GM04503 (cell line): Measurements from ENCODE around the gene KMT2D.

Experiments
- DNase-seq: peaks from one replicate; pipeline ENCODE4 v3.0.0-alpha.2; 2012; ENCODE audit warnings: low read depth

Gene KMT2D

DNA sequence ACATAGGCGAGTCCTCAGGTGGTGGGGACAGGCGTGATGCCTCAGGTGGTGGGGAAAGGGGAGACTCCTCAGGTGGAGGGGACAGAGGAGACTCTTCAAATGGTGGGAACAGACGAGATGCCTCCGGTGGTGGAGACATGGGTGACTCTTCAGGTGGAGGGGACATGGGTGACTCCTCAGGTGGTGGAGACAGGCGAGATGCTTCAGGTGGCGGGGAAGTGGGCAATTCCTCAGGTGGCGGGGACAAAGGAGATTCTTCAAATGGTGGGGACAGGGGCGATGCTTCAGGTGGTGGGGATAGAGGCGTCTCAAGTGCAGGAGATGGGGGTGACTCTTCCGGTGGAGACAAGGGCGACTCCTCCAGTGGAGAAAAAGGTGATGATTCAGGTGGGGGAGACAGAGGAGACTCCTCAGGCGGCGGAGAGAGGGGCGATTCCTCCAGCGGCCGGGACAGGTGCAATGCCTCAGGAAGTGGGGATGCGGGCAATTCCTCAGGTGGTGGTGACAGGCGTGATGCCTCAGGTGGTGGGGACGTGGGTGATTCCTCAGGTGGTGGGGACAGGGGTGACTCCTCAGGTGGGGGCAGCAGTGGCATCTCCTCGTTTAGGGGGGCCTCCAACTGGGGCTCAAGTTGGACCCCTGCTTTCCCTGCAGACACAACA is 8.7 kb downstream of the KMT2D start:
- no peak for DNase-seq

DNA sequence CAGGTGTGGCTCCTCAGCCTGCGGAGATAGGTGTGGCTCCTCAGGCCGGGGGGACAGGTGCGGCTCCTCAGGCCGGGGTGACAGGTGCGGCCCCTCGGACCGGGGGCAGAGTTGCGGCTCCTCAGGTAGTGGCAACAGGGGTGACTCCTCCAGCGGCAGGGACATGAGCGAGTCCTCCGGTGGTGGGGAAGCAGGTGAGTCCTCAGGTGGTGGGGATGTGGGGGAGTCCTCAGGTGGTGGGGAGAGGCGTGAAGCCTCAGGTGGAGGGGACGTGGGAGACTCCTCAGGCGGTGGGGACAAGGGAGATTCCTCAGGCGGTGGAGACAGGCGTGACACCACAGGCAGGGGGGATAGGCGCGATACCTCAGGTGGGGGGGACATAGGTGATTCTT is 9.2 kb downstream of the KMT2D start:
- no peak for DNase-seq

DNA sequence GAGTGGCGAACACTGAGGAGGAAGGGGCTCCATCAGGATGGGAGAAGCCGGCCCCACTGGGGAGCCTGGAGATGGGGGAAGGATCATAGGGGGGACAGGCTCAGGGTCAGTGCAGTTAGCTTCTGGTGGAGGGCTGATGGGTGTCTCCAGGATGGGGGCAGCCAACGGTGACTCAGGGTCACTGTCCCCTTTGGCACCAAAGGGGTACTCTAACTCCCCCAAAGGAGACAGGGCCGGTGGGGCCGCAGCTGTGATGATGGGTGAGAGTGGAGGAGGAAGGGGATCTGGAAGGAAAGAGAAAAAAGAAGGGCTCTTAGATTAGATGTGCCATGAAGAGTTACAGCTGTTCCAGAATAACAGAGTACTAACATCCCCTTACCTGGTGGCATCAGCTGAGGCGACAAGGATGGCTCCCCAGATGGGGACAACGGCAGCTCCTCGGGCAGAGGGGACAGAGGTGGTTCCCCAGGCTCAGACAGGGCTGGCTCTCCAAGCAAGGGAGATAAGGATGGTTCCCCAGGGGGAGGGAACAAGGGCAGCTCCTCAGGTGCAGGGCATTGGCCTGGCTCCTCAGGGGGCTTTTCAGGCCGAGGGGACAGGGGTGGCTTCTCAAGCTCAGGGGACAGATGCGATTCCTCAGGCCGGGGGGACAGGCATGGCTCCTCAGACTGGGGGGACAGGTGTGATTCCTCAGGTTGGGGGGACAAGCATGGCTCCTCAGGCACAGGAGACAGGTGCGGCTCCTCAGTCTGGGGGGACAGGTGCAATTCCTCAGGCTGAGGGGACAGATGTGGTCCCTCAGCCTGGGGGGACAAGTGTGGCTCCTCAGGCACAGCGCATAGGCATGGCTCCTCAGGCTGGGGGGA is 9.9 kb downstream of the KMT2D start:
- no peak for DNase-seq

- no peak for DNase-seq
These were observed 10.9 kb downstream of the KMT2D start for GRCh38 chr12:49049566-49050224.

GRCh38 chr12:49048953-49049352 is 11.6 kb downstream of the KMT2D start:
- no peak for DNase-seq

DNA sequence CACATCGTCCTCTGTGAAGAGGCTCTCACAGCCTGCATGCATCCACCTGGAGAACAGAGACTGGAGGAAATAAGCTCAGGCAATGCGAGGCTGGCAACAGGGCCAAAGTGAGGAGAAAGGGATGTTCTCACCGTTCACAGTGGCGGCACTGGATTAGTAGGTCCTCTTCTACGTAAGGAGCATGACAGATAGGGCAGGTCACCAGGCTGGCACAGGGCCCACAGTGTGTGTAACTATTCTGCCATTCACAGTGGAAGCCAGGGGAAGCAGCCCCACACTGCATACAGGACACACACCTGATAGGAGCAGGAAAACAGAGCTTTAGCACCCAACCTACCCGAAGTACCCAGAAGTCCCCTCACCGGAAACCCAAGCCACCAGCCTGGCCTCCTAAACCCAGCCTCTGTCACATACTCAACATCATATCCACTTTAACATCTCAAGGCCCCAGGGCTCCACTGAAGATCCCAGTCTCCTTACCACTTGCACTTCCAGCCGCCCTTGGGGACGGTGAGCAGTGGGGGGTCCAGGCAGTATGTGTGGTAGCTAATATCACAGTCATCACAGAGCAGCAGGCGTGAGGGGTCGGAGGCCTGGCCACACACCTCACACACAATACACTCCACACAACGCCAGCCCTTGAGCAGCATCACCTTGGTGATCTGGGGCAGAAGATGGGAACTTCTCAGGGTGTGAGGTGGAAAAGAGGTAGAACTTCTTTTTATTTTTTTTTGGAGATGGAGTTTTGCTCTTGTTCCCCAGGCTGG is 14.3 kb downstream of the KMT2D start:
- DNase-seq: no peak

- DNase-seq: no peak
These were observed 15.9 kb downstream of the KMT2D start for GRCh38 chr12:49044660-49045059.

DNA sequence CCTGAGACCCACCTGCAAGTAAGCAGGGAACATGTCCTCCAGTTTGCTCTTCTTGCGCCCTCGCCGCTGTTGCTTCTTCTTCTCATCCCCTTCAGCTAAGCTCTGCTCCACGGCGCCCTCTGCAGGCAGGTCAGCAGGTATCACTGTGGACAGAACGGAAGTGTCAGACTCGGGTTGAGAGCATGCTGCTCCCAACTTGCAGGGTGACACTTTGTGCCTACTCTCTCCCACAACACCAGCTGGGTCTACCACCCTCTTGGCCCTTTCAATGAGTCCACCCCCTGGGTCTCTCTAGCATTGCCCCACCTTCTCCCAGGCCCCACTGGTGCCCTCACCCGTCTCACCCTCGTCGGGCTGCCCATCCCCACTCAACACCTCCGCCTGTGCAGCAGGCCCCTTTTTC is 16.7 kb downstream of the KMT2D start:
- DNase-seq: no peak

DNA sequence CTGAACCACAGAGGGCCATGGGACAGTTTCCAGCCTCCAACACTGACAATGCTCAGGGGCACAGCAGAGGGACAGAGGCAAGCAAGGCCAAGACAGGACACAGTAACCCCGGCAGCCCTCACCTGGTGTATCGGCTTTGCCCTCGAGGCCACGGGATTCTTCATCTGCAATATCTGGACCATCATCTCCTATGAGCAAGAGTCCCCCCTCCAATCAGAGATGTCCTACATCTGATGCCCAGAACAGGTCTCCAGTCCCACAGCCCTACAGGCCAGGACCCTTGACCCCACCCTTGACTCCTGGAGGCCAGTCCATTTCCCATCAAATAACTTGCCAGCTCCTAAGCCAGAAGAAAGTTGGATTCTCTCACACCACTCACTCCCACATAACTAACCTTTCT is 17.4 kb downstream of the KMT2D start:
- no peak for DNase-seq

DNA sequence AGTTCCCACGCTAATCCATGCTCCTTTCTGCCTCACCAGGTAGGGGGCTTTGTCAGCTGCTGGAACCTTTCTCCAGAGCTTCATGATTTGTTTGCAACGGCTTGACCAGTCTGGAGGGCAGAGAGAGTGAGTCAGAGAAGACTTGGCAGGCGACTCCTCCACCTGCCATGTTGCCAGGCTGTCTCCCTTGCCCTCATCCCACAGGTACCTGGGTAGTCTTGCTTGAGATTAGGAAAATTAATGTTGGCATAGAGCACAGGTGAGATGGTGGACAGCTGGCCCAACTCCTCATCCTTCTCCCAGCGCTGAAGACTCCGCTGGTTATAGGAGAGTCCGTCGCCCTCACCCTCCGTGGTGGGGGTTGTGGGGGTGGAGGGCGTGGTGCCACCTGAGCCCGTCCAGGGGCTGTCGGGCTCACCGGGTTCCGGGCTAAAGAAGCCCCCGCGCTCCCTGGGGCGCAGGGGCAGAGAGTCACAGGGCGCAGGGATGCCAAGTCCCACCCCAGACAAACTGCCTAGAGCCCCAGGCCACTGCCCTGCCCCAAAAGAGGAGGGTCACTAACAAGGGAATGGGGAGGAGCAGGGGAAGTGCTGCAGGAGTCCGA is 18.6 kb downstream of the KMT2D start:
- no peak for DNase-seq

DNA sequence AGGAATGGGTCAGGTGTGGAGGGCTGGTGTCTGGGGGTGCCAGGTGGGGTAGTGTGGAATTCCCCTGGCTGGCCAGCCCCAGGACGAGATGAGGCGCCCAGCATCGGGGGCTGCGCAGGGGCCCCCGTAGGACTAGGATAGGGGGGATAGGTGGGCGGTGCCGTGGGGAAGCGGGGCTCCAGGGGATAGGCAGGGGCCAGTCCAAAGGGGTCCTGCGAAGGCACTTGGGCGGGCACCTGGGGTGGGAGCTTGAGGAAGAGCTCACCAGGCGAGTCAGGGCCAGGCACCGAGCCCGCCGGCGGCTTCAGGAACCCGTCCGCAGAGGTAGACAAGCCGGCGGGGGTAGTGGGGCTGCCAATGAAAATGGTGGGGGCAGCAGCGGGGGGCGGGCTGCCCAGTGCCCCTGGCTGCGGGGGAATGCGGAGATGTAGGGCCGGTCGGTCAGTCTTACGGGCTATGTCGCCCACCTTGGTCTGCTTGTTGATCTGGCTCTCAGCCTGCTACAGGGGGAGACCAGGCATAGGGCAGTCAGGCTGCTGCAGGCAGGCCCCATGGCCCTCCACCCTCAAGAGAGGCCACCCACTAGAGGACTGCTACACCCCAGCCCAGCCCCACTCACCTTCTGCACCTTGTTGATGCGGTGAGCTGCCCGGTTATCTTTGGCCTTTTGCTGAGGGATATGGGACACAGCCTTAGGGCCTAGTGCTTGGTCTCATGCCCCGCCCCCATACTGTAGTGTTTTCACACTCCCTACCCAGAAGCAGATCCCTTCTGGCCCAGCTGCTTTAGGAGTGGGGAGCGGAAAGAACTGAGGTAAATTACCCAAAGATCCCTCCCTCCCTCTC is 19.3 kb downstream of the KMT2D start:
- no peak for DNase-seq

DNA sequence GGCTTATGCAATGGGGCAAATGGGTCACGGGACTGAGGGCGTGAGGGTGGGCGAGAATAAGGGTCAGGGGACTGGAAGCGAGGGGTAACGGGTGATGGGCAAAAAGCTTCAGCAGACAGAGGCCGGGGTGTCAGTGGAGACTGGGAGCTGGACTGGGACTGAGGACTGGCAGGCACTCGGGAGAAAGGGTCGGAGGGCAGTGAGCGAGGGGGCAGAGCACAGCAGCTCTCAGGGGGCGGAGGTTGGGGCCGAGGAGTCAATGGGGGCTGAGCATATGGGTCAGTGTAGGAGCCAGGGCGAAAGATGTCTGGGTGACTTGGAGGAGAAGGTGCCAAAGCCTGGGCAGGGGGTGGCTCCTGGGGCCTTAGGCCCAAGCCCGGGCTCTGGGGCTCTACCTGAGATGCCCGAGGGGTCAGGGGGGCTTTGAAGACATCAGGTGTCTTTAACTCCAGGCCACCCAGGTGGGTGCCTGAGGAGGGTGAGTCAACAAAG is 20.2 kb downstream of the KMT2D start:
- no peak for DNase-seq

DNA sequence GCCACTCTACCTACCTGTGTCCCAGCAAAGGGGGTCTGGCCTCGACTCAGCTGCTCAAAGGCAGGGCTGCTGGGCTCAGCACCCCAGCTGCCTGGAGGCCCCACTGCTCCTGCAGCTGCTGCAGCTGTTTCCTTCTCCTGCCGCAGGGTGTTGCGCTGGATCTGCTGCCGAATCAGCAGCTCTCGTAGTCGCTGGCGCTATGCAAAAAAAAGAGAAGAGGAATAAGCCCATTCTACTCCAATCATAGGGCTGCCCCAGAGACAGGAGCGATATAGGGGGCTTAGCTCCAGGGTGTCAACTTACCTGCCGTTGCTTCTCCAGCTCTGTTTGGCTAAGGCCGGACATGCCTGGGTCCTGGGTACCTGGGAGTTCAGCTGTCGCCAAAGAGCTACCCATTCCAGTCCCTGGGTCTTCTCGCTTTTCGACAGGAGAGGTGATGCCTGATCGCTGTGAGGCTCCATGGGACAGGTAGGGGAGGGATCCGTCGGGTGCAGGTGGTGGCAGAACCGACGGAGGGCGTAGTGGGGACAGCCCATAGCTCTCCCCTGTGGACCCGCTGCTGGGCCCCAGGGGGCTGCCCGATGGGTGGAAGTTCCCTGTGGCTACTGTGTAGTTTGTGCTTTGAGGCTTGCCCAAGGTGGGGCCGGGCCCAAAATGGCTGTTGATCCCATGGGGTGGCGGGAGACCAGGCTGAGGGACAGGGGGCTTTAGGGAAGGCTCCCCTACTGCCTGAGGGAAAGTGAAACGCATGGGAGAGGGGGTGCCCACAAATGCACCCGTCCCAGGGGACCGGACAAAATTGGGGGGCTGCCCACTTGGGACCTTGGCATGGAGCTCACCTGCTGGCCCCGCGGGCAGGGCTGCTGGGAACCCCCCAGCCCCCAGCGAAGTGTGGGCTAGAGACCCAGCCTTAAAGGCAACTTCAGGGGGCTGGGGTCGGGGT is 20.9 kb downstream of the KMT2D start:
- DNase-seq: no peak

GRCh38 chr12:49038291-49038955 is 22.2 kb downstream of the KMT2D start:
- no peak for DNase-seq

DNA sequence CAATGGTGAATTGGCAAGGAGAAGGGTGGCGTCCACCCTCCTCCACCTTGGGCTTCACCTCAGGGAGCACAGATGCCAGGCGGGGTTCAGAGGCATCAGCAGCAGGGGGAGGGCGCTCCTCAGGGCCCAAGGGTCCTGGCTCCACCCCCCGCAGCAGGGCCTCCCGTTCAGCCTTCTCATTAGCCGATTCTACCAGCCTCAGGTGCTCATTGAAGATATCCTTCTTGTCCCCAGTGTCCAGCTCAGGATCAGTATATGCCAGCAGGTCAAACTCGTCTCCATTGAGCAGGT is 22.7 kb downstream of the KMT2D start:
- no peak for DNase-seq

DNA sequence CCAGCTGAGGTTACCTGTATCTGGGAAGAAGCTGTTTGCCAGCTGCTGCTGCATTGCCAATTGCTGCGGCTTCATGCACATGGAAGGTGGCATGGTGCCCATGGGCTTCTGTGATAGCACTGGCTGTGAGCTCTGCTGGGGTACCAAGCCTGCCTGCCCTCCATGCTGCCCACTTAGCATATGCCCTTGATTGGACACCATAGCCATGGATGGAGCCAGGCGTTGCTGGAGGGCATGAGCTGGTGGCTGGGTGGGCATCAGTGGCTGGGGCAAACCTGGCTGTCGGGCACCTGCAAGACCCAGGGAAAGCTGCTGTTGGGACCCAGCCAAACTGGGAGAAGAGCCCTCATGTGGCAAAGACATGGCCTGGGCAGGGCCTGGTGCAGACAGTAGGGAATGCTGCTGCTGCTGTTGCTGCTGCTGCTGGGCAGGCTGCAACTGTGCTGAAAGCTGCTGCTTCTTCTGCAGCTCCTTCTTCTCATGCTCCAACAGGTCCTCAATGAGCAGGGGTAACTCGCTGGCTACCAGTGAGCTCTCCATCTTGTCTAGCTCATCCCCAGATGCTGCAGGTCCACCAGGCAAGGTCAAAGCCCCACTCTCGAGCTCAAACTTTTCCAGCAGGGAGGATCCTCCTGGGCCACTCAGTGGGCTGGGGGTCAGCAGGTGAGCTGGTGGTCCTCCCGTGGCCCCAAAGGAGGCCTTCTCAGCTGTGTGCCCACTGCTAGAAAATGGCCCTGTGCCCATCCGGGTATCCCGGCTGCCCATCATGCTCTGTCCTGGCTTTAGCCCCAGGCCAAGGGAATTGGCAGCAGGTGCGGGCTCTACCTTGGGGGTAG is 23.3 kb downstream of the KMT2D start:
- DNase-seq: no peak

DNA sequence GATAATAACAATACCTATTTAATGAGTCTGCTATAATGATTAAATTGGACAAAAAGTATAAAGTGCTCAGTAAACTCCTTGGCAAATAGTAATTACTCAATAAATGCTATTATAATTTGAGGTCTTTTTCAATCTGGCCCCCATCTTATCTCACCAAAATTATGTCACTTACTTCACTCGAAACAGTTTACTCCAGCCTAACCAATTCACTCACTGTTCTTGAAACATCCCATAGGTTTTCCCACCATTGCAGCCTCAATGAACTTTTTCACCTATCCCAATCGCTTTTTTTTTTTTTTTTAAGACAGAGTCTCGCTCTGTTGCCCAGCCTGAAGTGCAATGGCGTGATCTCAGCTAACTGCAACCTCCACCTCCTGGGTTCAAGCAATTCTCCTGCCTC is 24.6 kb downstream of the KMT2D start:
- no peak for DNase-seq

DNA sequence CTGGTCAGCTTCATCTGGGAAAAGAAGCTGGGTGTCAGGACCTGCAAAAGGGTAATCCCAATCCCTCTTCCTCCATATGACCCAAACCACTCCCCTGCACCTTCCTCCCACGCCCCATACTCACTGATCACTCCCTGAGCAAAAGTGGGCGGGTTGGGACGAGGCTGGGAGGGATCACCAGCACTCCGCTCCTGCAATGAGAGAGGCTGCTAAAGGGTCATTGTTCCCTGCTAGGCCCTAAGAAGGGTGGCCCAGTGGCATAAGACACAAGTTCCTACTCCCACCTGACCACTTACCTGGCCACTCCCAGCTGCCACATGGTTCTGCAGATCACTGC is 26.3 kb downstream of the KMT2D start:
- no peak for DNase-seq
